ENCODE data around the gene TMEM121.
"Not testable (repeated sequence)": the region's sequence is repeated elsewhere in the genome, so short reads cannot be mapped to it uniquely, and the experiment has no call there.

DNA sequence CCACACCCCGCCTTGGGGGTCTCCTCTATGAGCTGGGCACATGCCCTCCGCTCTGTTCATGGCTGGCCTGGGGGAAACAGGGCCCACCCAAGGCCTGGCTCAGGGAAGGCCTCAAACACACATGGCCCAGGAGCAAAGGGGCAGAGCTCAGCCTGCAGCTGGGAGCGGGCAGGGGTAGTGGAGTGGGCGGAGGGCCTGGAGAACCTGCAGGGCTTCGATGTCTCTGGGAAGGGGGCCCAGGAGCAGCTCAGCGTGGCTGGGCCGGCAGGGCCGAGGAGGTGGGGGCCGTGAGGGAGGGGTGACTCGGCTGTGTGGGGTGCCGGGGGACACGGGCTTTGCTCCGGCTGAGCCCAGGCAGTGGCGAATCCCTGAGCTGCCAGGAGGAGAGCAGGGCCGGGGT lies 47.5 kb downstream of the TMEM121 start:
- TF ChIP-seq, protein P1, sequence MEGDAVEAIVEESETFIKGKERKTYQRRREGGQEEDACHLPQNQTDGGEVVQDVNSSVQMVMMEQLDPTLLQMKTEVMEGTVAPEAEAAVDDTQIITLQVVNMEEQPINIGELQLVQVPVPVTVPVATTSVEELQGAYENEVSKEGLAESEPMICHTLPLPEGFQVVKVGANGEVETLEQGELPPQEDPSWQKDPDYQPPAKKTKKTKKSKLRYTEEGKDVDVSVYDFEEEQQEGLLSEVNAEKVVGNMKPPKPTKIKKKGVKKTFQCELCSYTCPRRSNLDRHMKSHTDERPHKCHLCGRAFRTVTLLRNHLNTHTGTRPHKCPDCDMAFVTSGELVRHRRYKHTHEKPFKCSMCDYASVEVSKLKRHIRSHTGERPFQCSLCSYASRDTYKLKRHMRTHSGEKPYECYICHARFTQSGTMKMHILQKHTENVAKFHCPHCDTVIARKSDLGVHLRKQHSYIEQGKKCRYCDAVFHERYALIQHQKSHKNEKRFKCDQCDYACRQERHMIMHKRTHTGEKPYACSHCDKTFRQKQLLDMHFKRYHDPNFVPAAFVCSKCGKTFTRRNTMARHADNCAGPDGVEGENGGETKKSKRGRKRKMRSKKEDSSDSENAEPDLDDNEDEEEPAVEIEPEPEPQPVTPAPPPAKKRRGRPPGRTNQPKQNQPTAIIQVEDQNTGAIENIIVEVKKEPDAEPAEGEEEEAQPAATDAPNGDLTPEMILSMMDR (IDR thresholded peaks at IDR 0.05; ENCODE audit: low read depth, low read length), result not testable (repeated sequence)
- not testable (repeated sequence) for TF ChIP-seq EZH2phosphoT487 (IDR thresholded peaks at IDR 0.05; ENCODE audit: low read depth)

Data from OCI-LY3 (cell line).